GM12878 (cell line): Measurements from ENCODE around the gene DYSF. TPM values are rescaled to one million over a fixed set of nuclear protein-coding genes. Genes with fewer than 3 reads are reported as not detected.

Experiments
- ATAC-seq: fragments of 200-7000 bp; cut with Tn5 transposase; 3 replicates; pipeline ENCODE4 v1.9.1; 2020; ENCODE audit warnings: mild to moderate bottlenecking, moderate library complexity
- BruUV-seq: library from RNA; stranded (reverse); fragments of 400-500 nt; replicated peaks from 2 replicates; lab custom pipeline; 2021; lab: Mats Ljungman, UMichigan
- CTCF ChIA-PET: fragments of 300-600 bp; sonication (Branson Sonifier 250); formaldehyde crosslinking; extraction: SDS; loops from one replicate; lab custom pipeline; 2021; ENCODE audit warnings: inconsistent platforms; lab: Yijun Ruan, JAX
- POLR2A ChIA-PET: fragments of 350-600 bp; formaldehyde crosslinking; extraction: SDS; loops from one replicate; lab custom pipeline; 2021; ENCODE audit warnings: inconsistent platforms; lab: Charles Lee
- RAD21 ChIA-PET: fragments of 300-600 bp; sonication (Branson Sonifier 250); formaldehyde crosslinking; loops from one replicate; lab custom pipeline; 2023; ENCODE audit warnings: antibody characterized with exemption; ENCODE audit not compliant: unreplicated experiment; lab: Charles Lee
- SMC1A ChIA-PET: fragments of 300-600 bp; sonication (Branson Sonifier 250); formaldehyde crosslinking; loops from one replicate; lab custom pipeline; 2023; ENCODE audit not compliant: unreplicated experiment, uncharacterized antibody; lab: Charles Lee
- DNase-seq: peaks from one replicate; pipeline ENCODE4 v3.0.0-alpha.2; 2011; ENCODE audit warnings: low read depth, low spot score
- FAIRE-seq: peaks from 3 replicates; lab custom pipeline; 2011; peaks lifted over from hg19 to GRCh38; lab: Jason Lieb, UNC
- H2AFZ ChIP-seq: 2 replicates; pipeline ENCODE4 v1.6.0; 2011; ENCODE audit warnings: low read depth, low read length, control low read depth; ENCODE audit not compliant: control insufficient read depth
- H3K27ac ChIP-seq: 2 replicates; pipeline ENCODE4 v1.5.1; 2011; ENCODE audit warnings: control low read depth; ENCODE audit not compliant: control insufficient read depth, insufficient read depth
- H3K27me3 ChIP-seq, 2 experiments: replicated peaks in 1 of 2; 2 replicates each; pipeline versions ENCODE4 v1.6.0 to v1.6.1; 2011; ENCODE audit warnings: low read length in 1 of 2; ENCODE audit not compliant: control insufficient read depth in 2 of 2, insufficient read depth in 2 of 2
- H3K36me3 ChIP-seq, 2 experiments: 2 replicates each; pipeline ENCODE4 v1.5.1; 2011; ENCODE audit warnings: low read length in 1 of 2; ENCODE audit not compliant: control insufficient read depth in 2 of 2, insufficient read depth in 2 of 2
- H3K4me1 ChIP-seq: 2 replicates; pipeline ENCODE4 v1.6.1; 2011; ENCODE audit warnings: mild to moderate bottlenecking, low read length, moderate library complexity, mixed read lengths; ENCODE audit not compliant: control insufficient read depth, insufficient read depth
- H3K4me2 ChIP-seq: 2 replicates; pipeline ENCODE4 v1.6.0; 2011; ENCODE audit warnings: control low read depth; ENCODE audit not compliant: control insufficient read depth, insufficient read depth
- H3K4me3 ChIP-seq: fragments of 200-600 bp; sonication (generic); 2 replicates; pipeline ENCODE4 v1.5.1; 2016
- H3K79me2 ChIP-seq: 2 replicates; pipeline ENCODE4 v1.6.0; 2011; ENCODE audit warnings: low read length; ENCODE audit not compliant: control insufficient read depth, insufficient read depth
- H3K9ac ChIP-seq: 2 replicates; pipeline ENCODE4 v1.8.0; 2011; ENCODE audit warnings: low read length, control low read depth, mixed read lengths; ENCODE audit not compliant: control insufficient read depth, insufficient read depth
- H3K9me3 ChIP-seq: replicated peaks from 3 replicates; pipeline ENCODE4 v1.5.1; 2011; ENCODE audit warnings: mild to moderate bottlenecking, low read length; ENCODE audit not compliant: control insufficient read depth, insufficient read depth
- H4K20me1 ChIP-seq: 2 replicates; pipeline ENCODE4 v1.6.0; 2011; ENCODE audit not compliant: control insufficient read depth, insufficient read depth
- ATF2 ChIP-seq: IDR thresholded peaks from 2 replicates; pipeline ENCODE4 v1.6.1; 2012; ENCODE audit warnings: low read length, inconsistent platforms
- BACH1 ChIP-seq: fragments of 450-650 bp; IDR thresholded peaks from 2 replicates; pipeline ENCODE4 v1.6.1; 2017; ENCODE audit warnings: mild to moderate bottlenecking, borderline replicate concordance
- CHD2 ChIP-seq: IDR thresholded peaks from 2 replicates; pipeline ENCODE4 v1.6.1; 2011; ENCODE audit warnings: low read depth, low read length, improper control_type of control experiment, borderline replicate concordance
- E2F4 ChIP-seq: IDR thresholded peaks from 2 replicates; pipeline ENCODE4 v1.6.1; 2012; ENCODE audit warnings: low read depth, low read length, improper control_type of control experiment
- GABPA ChIP-seq: IDR thresholded peaks from 2 replicates; pipeline ENCODE4 v1.6.1; 2014; ENCODE audit warnings: antibody characterized with exemption, low read depth, mild to moderate bottlenecking, inconsistent platforms
- NFYB ChIP-seq: IDR thresholded peaks from 2 replicates; pipeline ENCODE4 v1.6.1; 2011; ENCODE audit warnings: low read depth, mild to moderate bottlenecking, low read length, improper control_type of control experiment, moderate library complexity; ENCODE audit not compliant: insufficient read depth
- PAX5 ChIP-seq: IDR thresholded peaks from 2 replicates; pipeline ENCODE4 v1.6.1; 2011; ENCODE audit warnings: low read depth, low read length, borderline replicate concordance
- RB1 ChIP-seq: fragments of 450-650 bp; formaldehyde crosslinking; IDR thresholded peaks from 2 replicates; pipeline ENCODE4 v1.6.1; 2017; ENCODE audit warnings: mild to moderate bottlenecking, borderline replicate concordance
- SPI1 ChIP-seq: IDR thresholded peaks from 2 replicates; pipeline ENCODE4 v1.6.1; 2011; ENCODE audit warnings: low read depth, mild to moderate bottlenecking, low read length, moderate library complexity, borderline replicate concordance; ENCODE audit not compliant: insufficient read depth
- SREBF2 ChIP-seq: IDR thresholded peaks from 2 replicates; pipeline ENCODE4 v1.6.1; 2012; ENCODE audit warnings: mild to moderate bottlenecking, low read length
- ZSCAN29 ChIP-seq: fragments of 450-650 bp; IDR thresholded peaks from 2 replicates; pipeline ENCODE4 v1.6.1; 2017; ENCODE audit warnings: mild to moderate bottlenecking, moderate library complexity
- WGBS: methylation state at CpG from one replicate; pipeline ENCODE4 v1.1.6; 2016; ENCODE audit warnings: low lambda C conversion rate; ENCODE audit not compliant: insufficient replicate concordance, insufficient coverage; ENCODE audit errors: missing lambda C conversion rate; 5-methylcytosine and 5-hydroxymethylcytosine counted together
- in situ Hi-C: fragments of 300-500 bp; cut with MboI; formaldehyde crosslinking; loops from 9 replicates; pipeline ENCODE4 v1.14.3; 2018; ENCODE audit warnings: mixed read lengths
- intact Hi-C: fragments of 100-400 bp; cut with micrococcal nuclease; formaldehyde crosslinking; loops from one replicate; pipeline ENCODE4 v1.14.2; 2022; ENCODE audit not compliant: unreplicated experiment
- polyA plus RNA-seq, 11 experiments: library from polyadenylated mRNA; depleted of rRNA in 4 of 11; unstranded in 6 of 11; stranded (reverse) in 5 of 11; fragments of >200 nt; fragmentation: Nextera tagmentation in 4 of 11; fragmentation: Illumina TruSeq in 1 of 11; extraction: Ambion mirVana in 4 of 11; extraction: Trizol in 1 of 11; gene quantifications; 1 replicate in 1 of 11; 2 replicates in 10 of 11; pipeline versions ENCODE4 v1.2.1 to v1.2.3, GENCODE V29; 2011 to 2016; ENCODE audit warnings: inconsistent platforms in 2 of 11, missing spikeins in 2 of 11, low read depth in 1 of 11
- total RNA-seq, 4 experiments: library from RNA; depleted of rRNA in 3 of 4; stranded (reverse); fragments of >200 nt in 3 of 4; fragmentation: Illumina TruSeq in 1 of 4; extraction: Trizol in 1 of 4; gene quantifications; 2 replicates each; pipeline versions ENCODE4 v1.2.1 to v1.2.3, GENCODE V29; 2013 to 2021

DYSF gene
- total and polyA plus RNA-seq, 10 of the 15 experiments (the other 5 are each of a cell fraction or from before 2014, with no cell fraction given) = under 0.01 to 0.15 (median 0.03) TPM; not detected in 7

- no peaks in the 10 kb centered on the region for H3K27me3 ChIP-seq
- FAIRE-seq (no peak), DNase-seq (no peak), ATAC-seq (no peak)
- no peak overlapping the region for H3K9ac ChIP-seq
- H4K20me1 ChIP-seq = no peaks in the 10 kb centered on the region; the same call in 1 of the 2 replicates
- in situ Hi-C loops = no loop called here
- H3K27ac ChIP-seq = no peak overlapping the region
- ChIA-PET RAD21 (no interaction called here), SMC1A (no interaction called here), CTCF (no interaction called here), POLR2A (no interaction called here)
- no peaks in the 10 kb centered on the region for H3K79me2 ChIP-seq
- no peak overlapping the region for H3K4me3 ChIP-seq
- no peak overlapping the region for H3K4me2 ChIP-seq
- BruUV-seq = no TSS peak
- no peaks in the 10 kb centered on the region for H3K9me3 ChIP-seq
- no peak overlapping the region for H2AFZ ChIP-seq
- no peak for TF ChIP-seq RB1
- TF ChIP-seq NFYB = no peak
- no peak for TF ChIP-seq SPI1
- no peak for TF ChIP-seq SREBF2
- no peak for TF ChIP-seq E2F4
- no peak for TF ChIP-seq ATF2
- TF ChIP-seq BACH1 = no peak
- TF ChIP-seq ZSCAN29 = no peak
- no peak for TF ChIP-seq PAX5
- TF ChIP-seq GABPA = no peak
- no peak for TF ChIP-seq CHD2
- intact Hi-C loops = no loop called here
- H3K4me1 ChIP-seq = no peaks in the 10 kb centered on the region
- 20% methylated on average over 8 of the region's 8 CpGs for WGBS
- no peaks in the 10 kb centered on the region for H3K36me3 ChIP-seq
Observed at GRCh38 chr2:71613953-71614925, 160.9 kb downstream of the DYSF start.
